ENCODE results near the gene LRRFIP2.

GRCh38 chr3:37072892-37073291 is 101.5 kb downstream of the LRRFIP2 start:
- TF ChIP-seq EZH2phosphoT487 (IDR thresholded peaks at IDR 0.05; ENCODE audit: low read length) (no peak), CTCF (IDR thresholded peaks at IDR 0.05; ENCODE audit: low read length) (no peak), EZH2 (optimal IDR thresholded peaks at IDR 0.05; ENCODE audit: low read depth, low read length) (no peak)

Measured in MM.1S (cell line).